Stimulated activated naive CD8-positive, alpha-beta T cell treated with anti-CD3 and anti-CD28 coated beads, Interleukin-15, Interleukin-2, amounts not matched to agents 100 U/mL and 50 U/mL, for 24 hours (primary cell): ENCODE measurements around the gene GNG7.
"Not testable (repeated sequence)": the region's sequence is repeated elsewhere in the genome, so short reads cannot be mapped to it uniquely, and the experiment has no call there.

ENCODE experiments used
- ATAC-seq: fragments of 150-1000 bp; cut with Tn5 transposase; one replicate; pipeline ENCODE4 v1.10.0; 2021
- DNase-seq: peaks from one replicate; pipeline ENCODE4 v3.0.0; 2021

The GNG7 gene

GRCh38 chr19:2464389-2464788 is 238.1 kb downstream of the GNG7 start:
- DNase-seq (no peak), ATAC-seq (no peak)

DNA sequence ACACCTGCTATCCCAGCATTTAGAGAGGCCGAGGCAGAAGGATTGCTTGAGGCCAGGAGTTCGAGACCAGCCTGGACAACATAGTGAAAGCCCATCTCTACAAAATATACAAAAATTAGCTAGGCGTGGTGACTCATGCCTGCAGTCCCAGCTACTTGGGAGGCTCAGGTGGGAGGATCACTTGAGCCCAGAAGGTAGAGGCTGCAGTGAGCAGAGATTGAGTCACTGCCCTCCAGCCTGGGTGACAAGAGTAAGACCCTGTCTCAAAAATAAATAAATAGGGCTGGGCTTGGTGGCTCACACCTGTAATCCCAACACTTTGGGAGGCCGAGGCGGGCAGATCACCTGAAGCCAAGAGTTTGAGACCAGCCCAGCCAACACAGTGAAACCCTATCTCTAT is 238.8 kb downstream of the GNG7 start:
- ATAC-seq, DNase-seq: not testable (repeated sequence)

DNA sequence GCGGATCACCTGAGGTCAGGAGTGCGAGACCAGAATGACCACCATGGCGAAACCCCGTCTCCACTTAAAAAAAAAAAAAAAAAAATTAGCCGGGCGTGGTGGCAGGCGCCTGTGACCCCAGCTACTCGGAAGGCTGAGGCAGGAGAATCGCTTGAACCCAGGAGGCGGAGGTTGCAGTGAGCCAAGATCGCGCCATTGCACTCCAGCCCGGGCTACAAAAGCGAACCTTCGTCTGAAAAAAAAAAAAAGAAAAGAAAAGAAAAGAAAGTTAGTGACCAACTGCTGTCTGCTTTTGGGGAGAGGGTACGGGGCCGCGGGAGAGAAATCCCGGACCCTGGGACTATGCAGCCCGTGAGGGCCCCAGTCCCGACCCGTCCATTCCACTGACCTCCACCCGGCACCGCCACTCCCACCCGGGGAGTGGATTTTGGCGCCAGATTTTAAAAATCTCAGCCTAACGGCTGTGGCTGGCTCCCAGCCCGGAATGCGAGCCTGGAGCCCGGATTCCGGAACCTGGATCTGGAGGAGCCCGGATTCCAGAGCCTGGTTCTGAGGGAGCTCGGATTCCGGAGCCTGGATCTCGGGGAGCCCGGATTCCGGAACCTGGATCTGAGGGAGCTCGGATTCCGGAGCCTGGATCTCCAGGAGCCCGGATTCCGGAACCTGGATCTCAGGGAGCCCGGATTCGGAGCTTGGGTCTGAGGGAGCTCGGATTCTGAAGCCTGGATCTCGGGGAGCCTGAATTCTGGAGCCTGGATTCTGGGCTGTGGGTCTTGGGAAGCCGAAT is 239.7 kb downstream of the GNG7 start:
- no peak for ATAC-seq
- DNase-seq: no peak

- DNase-seq (peak; percentile 85), ATAC-seq (peak; percentile 78)
Observed at GRCh38 chr19:2461751-2462634, 240.5 kb downstream of the GNG7 start.
